ENCODE data around the gene KIF5A.

KIF5A gene

GRCh38 chr12:57632073-57632957 is 82.5 kb downstream of the KIF5A start:
- DNase-seq (ENCODE audit: low spot score), result no peak

GRCh38 chr12:57632958-57633840 is 83.4 kb downstream of the KIF5A start, which contains the start of gene B4GALNT1:
Gene B4GALNT1 (minus strand): TSS chr12:57633201. CDS start chr12:57632132, 1,069 bp downstream.
- no peak for DNase-seq (ENCODE audit: low spot score)

Measured in RKO (cell line).